Uterus (tissue), 2 donors: ENCODE measurements around the gene RASA3.

Source experiments
- CTCF ChIP-seq, 4 experiments: fragments of 200-600 bp in 2 of 4; fragments of 450-650 bp in 2 of 4; sonication (generic) in 2 of 4; IDR thresholded peaks; one replicate each; pipeline ENCODE4 v1.5.1; 2016 to 2019; ENCODE audit warnings: antibody characterized with exemption in 4 of 4, mild to moderate bottlenecking in 2 of 4, moderate library complexity in 1 of 4
- POLR2A ChIP-seq, 2 donors: fragments of 450-650 bp; IDR thresholded peaks; one replicate each; pipeline ENCODE4 v1.6.1; 2016; ENCODE audit warnings: antibody characterized with exemption in 2 of 2, mild to moderate bottlenecking in 1 of 2, moderate library complexity in 1 of 2

GRCh38 chr13:113980489-113981064 is 151.8 kb downstream of the RASA3 start:
- no peak for TF ChIP-seq POLR2A (IDR thresholded peaks at IDR 0.05)
- TF ChIP-seq CTCF (IDR thresholded peaks at IDR 0.05), result no peak
